B cell (primary cell): ENCODE results near the gene DZANK1. TPM values are rescaled to one million over a fixed set of nuclear protein-coding genes. Genes with fewer than 3 reads are reported as not detected.

Experiments
- ATAC-seq: fragments of 200-7000 bp; cut with Tn5 transposase; one replicate; pipeline ENCODE4 v1.10.0; 2021; ENCODE audit warnings: low read depth, mild to moderate bottlenecking, moderate number of reproducible peaks, moderate library complexity
- CTCF ChIA-PET: fragments of 350-600 bp; sonication (Branson Sonifier 250); formaldehyde crosslinking; loops from one replicate; lab custom pipeline; 2021; ENCODE audit warnings: antibody characterized with exemption, inconsistent platforms; lab: Charles Lee
- POLR2A ChIA-PET: fragments of 350-600 bp; sonication (Branson Sonifier 250); formaldehyde crosslinking; loops from one replicate; lab custom pipeline; 2021; ENCODE audit warnings: antibody characterized with exemption; lab: Charles Lee
- DNase-seq: peaks from one replicate; pipeline ENCODE4 v3.0.0; 2013
- H2AFZ ChIP-seq: 2 replicates; pipeline ENCODE4 v1.6.1; 2012; ENCODE audit warnings: mild to moderate bottlenecking, low read depth, low read length; ENCODE audit not compliant: insufficient read depth, poor library complexity, severe bottlenecking
- H3K27ac ChIP-seq, 2 donors: 1 replicate in 1 of 2; 2 replicates in 1 of 2; pipeline ENCODE4 v1.5.1; 2012 to 2013; ENCODE audit warnings: low read length in 2 of 2, mild to moderate bottlenecking in 2 of 2, moderate library complexity in 1 of 2
- H3K27me3 ChIP-seq, 4 experiments: fragments of 200-600 bp in 1 of 4; sonication (generic) in 1 of 4; replicated peaks in 1 of 4; 1 replicate in 2 of 4; 2 replicates in 2 of 4; pipeline versions ENCODE4 v1.6.1 to v1.7.0; 2013 to 2016; ENCODE audit warnings: low read length in 3 of 4, mild to moderate bottlenecking in 2 of 4, mixed read lengths in 1 of 4, moderate library complexity in 1 of 4; ENCODE audit not compliant: insufficient read depth in 4 of 4, control insufficient read depth in 3 of 4; ENCODE audit errors: control extremely low read depth in 1 of 4
- H3K36me3 ChIP-seq, 2 experiments: replicated peaks in 1 of 2; 1 replicate in 1 of 2; 2 replicates in 1 of 2; pipeline versions ENCODE4 v1.6.1 to v1.7.1; 2013; ENCODE audit warnings: low read length in 1 of 2; ENCODE audit not compliant: insufficient read depth in 2 of 2, control insufficient read depth in 1 of 2; ENCODE audit errors: control extremely low read depth in 1 of 2, extremely low read depth in 1 of 2
- H3K4me1 ChIP-seq, 2 donors: fragments of 200-600 bp in 1 of 2; sonication (generic) in 1 of 2; 1 replicate in 1 of 2; 2 replicates in 1 of 2; pipeline versions ENCODE4 v1.5.1 to v1.6.1; 2013 to 2017; ENCODE audit warnings: low read length in 2 of 2; ENCODE audit not compliant: control insufficient read depth in 2 of 2, insufficient read depth in 2 of 2
- H3K4me2 ChIP-seq: replicated peaks from 2 replicates; pipeline ENCODE3; 2012; ENCODE audit warnings: mild to moderate bottlenecking, low read depth, low read length; ENCODE audit not compliant: poor library complexity, severe bottlenecking
- H3K4me3 ChIP-seq, 5 experiments: fragments of 200-600 bp in 1 of 5; sonication (generic) in 1 of 5; 1 replicate in 3 of 5; 2 replicates in 2 of 5; pipeline versions ENCODE4 v1.5.1 to v1.7.0; 2011 to 2016; ENCODE audit warnings: low read length in 4 of 5, mild to moderate bottlenecking in 4 of 5, low read depth in 2 of 5, control low read depth in 1 of 5, moderate library complexity in 1 of 5; ENCODE audit not compliant: insufficient read depth in 1 of 5; ENCODE audit errors: control extremely low read depth in 1 of 5, extremely low read depth in 1 of 5
- H3K79me2 ChIP-seq: fragments of 200-600 bp; sonication (generic); one replicate; pipeline ENCODE4 v1.6.0; 2016; ENCODE audit warnings: low read length; ENCODE audit not compliant: control insufficient read depth, insufficient read depth
- H3K9ac ChIP-seq: fragments of 200-600 bp; sonication (generic); 2 replicates; pipeline ENCODE4 v1.6.1; 2017; ENCODE audit warnings: mild to moderate bottlenecking, low read length, moderate library complexity
- H3K9me3 ChIP-seq, 3 donors: one replicate each; pipeline versions ENCODE4 v1.6.1 to v1.7.1; 2013; ENCODE audit warnings: low read length in 2 of 3; ENCODE audit not compliant: control insufficient read depth in 2 of 3, insufficient read depth in 1 of 3; ENCODE audit errors: control extremely low read depth in 1 of 3
- H4K20me1 ChIP-seq: 2 replicates; pipeline ENCODE4 v1.6.0; 2012; ENCODE audit warnings: mild to moderate bottlenecking, low read length; ENCODE audit not compliant: insufficient read depth, control insufficient read depth, poor library complexity, severe bottlenecking
- H3K27ac Mint-ChIP-seq: one replicate; pipeline ENCODE4 v1.8.0; 2021; ENCODE audit warnings: mixed read lengths
- H3K27me3 Mint-ChIP-seq: one replicate; pipeline ENCODE4 v1.8.0; 2021; ENCODE audit warnings: mixed read lengths
- H3K4me1 Mint-ChIP-seq: one replicate; pipeline ENCODE4 v1.8.0; 2021; ENCODE audit warnings: mixed read lengths
- H3K4me3 Mint-ChIP-seq: one replicate; pipeline ENCODE4 v1.8.0; 2021; ENCODE audit warnings: mixed read lengths
- H3K9me3 Mint-ChIP-seq: one replicate; pipeline ENCODE4 v1.8.0; 2022; ENCODE audit warnings: mixed read lengths; ENCODE audit not compliant: insufficient read depth
- CTCF ChIP-seq: fragments of 200-600 bp; IDR thresholded peaks from one replicate; pipeline ENCODE4 v1.8.0; 2022; ENCODE audit warnings: antibody characterized with exemption, mild to moderate bottlenecking
- EZH2 ChIP-seq: IDR thresholded peaks from 2 replicates; pipeline ENCODE4 v1.6.1; 2012; ENCODE audit warnings: borderline replicate concordance, low read depth, mild to moderate bottlenecking, moderate library complexity, low read length; ENCODE audit not compliant: insufficient read depth, poor library complexity, severe bottlenecking
- WGBS: methylation state at CpG from one replicate; pipeline ENCODE4 v1.1.5; 2013; ENCODE audit warnings: missing lambda C conversion rate; ENCODE audit not compliant: insufficient coverage; 5-methylcytosine and 5-hydroxymethylcytosine counted together
- intact Hi-C: fragments of 100-400 bp; cut with micrococcal nuclease; formaldehyde crosslinking; loops from one replicate; pipeline ENCODE4 v1.10.0; 2022
- polyA plus RNA-seq: library from polyadenylated mRNA; depleted of rRNA; stranded (reverse); fragments of >200 nt; gene quantifications from 2 replicates; pipeline ENCODE4 v1.2.3, GENCODE V29; 2012
- total RNA-seq, 2 donors: library from RNA; stranded (reverse); fragments of 120-200 nt in 1 of 2; gene quantifications; 1 replicate in 1 of 2; 2 replicates in 1 of 2; pipeline versions ENCODE4 v1.2.3 to v1.2.4, GENCODE V29; 2013 to 2022

Gene DZANK1
- total and polyA plus RNA-seq, 2 donors (not counting 1 experiment from before 2014, with no cell fraction given): 2.8 to 5.6 TPM

DNA sequence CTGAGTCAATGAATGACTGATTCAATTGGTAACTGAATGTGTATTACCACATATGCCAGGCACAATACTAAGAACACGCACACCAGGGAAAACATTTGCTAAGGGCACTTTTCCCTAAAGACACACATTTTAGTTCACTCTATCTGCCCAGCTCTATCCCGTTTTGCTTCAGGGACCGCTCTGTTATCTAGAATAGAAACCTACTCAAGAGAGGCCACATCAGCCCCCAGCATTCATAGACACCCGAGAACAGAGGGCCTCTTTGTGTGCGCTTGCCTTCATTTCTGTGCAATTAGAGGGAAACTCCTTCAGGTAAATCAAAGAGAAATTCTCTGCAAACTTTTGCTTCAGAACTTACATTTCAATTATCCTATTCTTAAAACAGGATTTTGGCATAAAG, 50.3 kb downstream of the DZANK1 start:
- DNase-seq (no peak), ATAC-seq (no peak)
- H3K9me3 Mint-ChIP-seq: no peaks in the 10 kb centered on the region
- intact Hi-C loops: no loop called here
- Histone ChIP-seq H3K9me3 (no peaks in the 10 kb centered on the region), H3K9ac (no peak overlapping the region), H3K4me1 (peaks cover 7 to 15% of the 10 kb centered on the region in 2 donors), H4K20me1 (no peaks in the 10 kb centered on the region), H3K27me3 (no peaks in the 10 kb centered on the region), H3K27ac (no peak overlapping the region), H3K4me3 (no peak overlapping the region), H3K79me2 (no peaks in the 10 kb centered on the region), H3K36me3 (no peaks in the 10 kb centered on the region), H2AFZ (no peak overlapping the region), H3K4me2 (no peak overlapping the region)
- H3K27ac Mint-ChIP-seq: no peak overlapping the region
- H3K4me3 Mint-ChIP-seq: no peak overlapping the region
- H3K4me1 Mint-ChIP-seq: peaks cover 11% of the 10 kb centered on the region
- WGBS: 96% methylated on average over 4 of the region's 5 CpGs
- no peak for TF ChIP-seq CTCF
- TF ChIP-seq EZH2: no peak
- CTCF ChIA-PET: no interaction called here
- no peaks in the 10 kb centered on the region for H3K27me3 Mint-ChIP-seq
- POLR2A ChIA-PET: no interaction called here

DNA sequence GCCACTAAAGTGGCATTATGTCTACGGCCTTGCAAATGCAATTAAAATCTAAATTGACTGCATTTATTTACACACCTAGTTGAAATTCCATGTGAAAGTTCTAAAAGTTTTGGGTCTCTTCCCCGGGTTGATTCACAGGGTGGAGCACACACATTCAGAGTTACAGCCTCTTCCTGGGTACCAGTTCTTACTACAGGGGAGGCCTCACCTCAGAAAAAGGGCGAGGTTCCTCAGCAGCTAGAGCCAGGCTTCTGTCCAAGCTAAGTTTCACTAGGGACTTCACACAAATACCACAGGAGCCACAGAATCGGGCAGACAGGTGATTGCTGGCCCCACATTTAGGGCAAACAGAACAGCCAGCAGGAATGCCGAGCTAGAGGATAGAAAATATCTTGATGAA, 52.7 kb downstream of the DZANK1 start:
- Histone ChIP-seq H3K27me3 (no peaks in the 10 kb centered on the region), H2AFZ (no peak overlapping the region), H3K4me3 (no peak overlapping the region), H3K9ac (no peak overlapping the region), H3K27ac (no peak overlapping the region), H3K4me1 (peaks cover 7 to 15% of the 10 kb centered on the region in 2 donors), H3K79me2 (no peaks in the 10 kb centered on the region), H3K4me2 (no peak overlapping the region), H4K20me1 (no peaks in the 10 kb centered on the region), H3K36me3 (no peaks in the 10 kb centered on the region), H3K9me3 (no peaks in the 10 kb centered on the region)
- no peak for DNase-seq
- Mint-ChIP-seq H3K27me3 (no peaks in the 10 kb centered on the region), H3K9me3 (no peaks in the 10 kb centered on the region), H3K4me3 (no peak overlapping the region), H3K4me1 (peaks cover 11% of the 10 kb centered on the region), H3K27ac (no peak overlapping the region)
- ChIA-PET CTCF (interaction anchor here (0.7 to 3.0 kb wide), 11 partner anchors 16 to 1246 kb away, joined by 3 to 13 read pairs (median 4); partner anchors contain the start of gene POLR3F), POLR2A (no interaction called here)
- intact Hi-C loops: loop anchor here (5.0 kb wide), 1 partner anchor 833 kb away; no protein-coding TSS in a partner anchor
- no peak for ATAC-seq
- 40% methylated on average over 2 of the region's 5 CpGs for WGBS
- TF ChIP-seq EZH2 (no peak), CTCF (no peak)
